DND-41 (cell line): ENCODE measurements around the gene GYG1.

Source experiments
- CTCF ChIP-seq: IDR thresholded peaks from 2 replicates; pipeline ENCODE4 v1.5.1; 2012; ENCODE audit warnings: borderline replicate concordance, low read length, moderate library complexity, mild to moderate bottlenecking; ENCODE audit not compliant: poor library complexity, severe bottlenecking; ENCODE audit errors: extremely low read depth
- EZH2 ChIP-seq: IDR thresholded peaks from 3 replicates; pipeline ENCODE4 v1.6.1; 2012; ENCODE audit warnings: borderline replicate concordance, low read depth, mild to moderate bottlenecking, moderate library complexity, low read length, inconsistent platforms; ENCODE audit not compliant: severe bottlenecking

GRCh38 chr3:149018247-149018646, 26.9 kb downstream of the GYG1 start:
- TF ChIP-seq CTCF (no peak), EZH2 (no peak)
